ENCODE results near the gene BPTF. TPM values are rescaled to one million over a fixed set of nuclear protein-coding genes. Genes with fewer than 3 reads are reported as not detected.

Gene BPTF
- total and polyA plus RNA-seq, 2 of the 13 experiments (the other 11 are each of a cell fraction or from before 2014, with no cell fraction given) = 43.5 to 66.1 TPM

DNA sequence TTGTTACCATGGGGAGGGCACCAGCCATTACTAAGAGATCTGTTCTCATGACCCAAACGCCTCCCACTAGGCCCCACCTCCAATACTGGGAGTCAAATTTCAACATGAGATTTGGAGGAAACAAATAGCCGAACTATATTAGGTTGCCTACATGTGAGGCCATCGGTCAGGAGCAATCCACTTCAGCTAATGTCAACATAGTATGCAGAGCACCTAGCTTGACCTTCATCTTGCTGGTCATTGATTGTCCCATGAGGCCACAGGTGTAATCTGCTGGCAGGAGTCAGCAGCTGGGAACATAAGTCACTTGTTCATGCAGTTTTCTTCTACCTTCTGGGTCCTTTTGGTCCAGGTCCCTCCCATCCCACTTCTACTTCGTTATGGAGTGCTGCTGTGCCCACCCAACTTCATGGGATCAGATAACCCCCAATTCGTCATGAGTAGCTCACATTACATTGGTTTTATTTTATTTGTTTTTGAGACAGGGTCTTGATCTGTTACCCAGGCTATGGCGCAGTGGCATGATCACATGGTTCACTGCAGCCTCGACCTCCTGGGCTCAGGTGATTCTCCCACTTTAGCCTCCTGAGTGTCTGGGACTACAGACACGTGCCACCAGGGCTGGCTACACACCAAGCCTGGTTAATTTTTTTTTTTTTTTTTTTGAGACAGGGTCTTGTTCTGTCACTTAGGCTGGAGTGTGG lies 204.4 kb downstream of the BPTF start (continued):
- TF ChIP-seq SIX4 (CRISPR knock-in tag; IDR thresholded peaks at IDR 0.05) (peak; percentile 98), ZNF652 (CRISPR knock-in tag; IDR thresholded peaks at IDR 0.05; ENCODE audit: borderline replicate concordance, low read depth) (peak; percentile 52; the same call in 1 of the 2 replicates), REPIN1 (CRISPR knock-in tag; IDR thresholded peaks at IDR 0.05; ENCODE audit: borderline replicate concordance, low read depth) (peak; percentile 89), ZNF749 (CRISPR knock-in tag; IDR thresholded peaks at IDR 0.05; ENCODE audit: borderline replicate concordance) (no peak), POLR2A (IDR thresholded peaks at IDR 0.05; ENCODE audit: insufficient read depth in 1 of 2, low read depth in 2 of 2, low read length in 2 of 2) (peak; percentile 44 to 61; a peak in 3 of 4 replicates), ARNT2 (CRISPR knock-in tag; IDR thresholded peaks at IDR 0.05; ENCODE audit: low read depth) (0 out of 2 replicates have a peak, but pooled peaks have one; percentile 16), SMARCC2 (IDR thresholded peaks at IDR 0.05) (no peak), ZNF775 (CRISPR knock-in tag; IDR thresholded peaks at IDR 0.05; ENCODE audit: borderline replicate concordance) (no peak), KDM1A (CRISPR knock-in tag; IDR thresholded peaks at IDR 0.05) (peak; percentile 77; the same call in 1 of the 2 replicates), MTA3 (CRISPR knock-in tag; IDR thresholded peaks at IDR 0.05) (no peak), FOXO1 (CRISPR knock-in tag; IDR thresholded peaks at IDR 0.05) (peak; percentile 78; the same call in 1 of the 2 replicates), ZSCAN25 (CRISPR knock-in tag; IDR thresholded peaks at IDR 0.05) (no peak), ZNF251 (CRISPR knock-in tag; IDR thresholded peaks at IDR 0.05) (no peak), ZNF30 (CRISPR knock-in tag; IDR thresholded peaks at IDR 0.05) (no peak), ZNF17 (CRISPR knock-in tag; IDR thresholded peaks at IDR 0.05) (no peak), TMF1 (CRISPR knock-in tag; IDR thresholded peaks at IDR 0.05; ENCODE audit: low read depth) (0 out of 2 replicates have a peak, but pooled peaks have one; percentile 41), ZKSCAN8 (CRISPR knock-in tag; IDR thresholded peaks at IDR 0.05; ENCODE audit: borderline replicate concordance) (peak; percentile 87; the same call in 1 of the 2 replicates), ZNF205 (CRISPR knock-in tag; IDR thresholded peaks at IDR 0.05) (peak; percentile 71; the same call in 1 of the 2 replicates), ZFP36 (IDR thresholded peaks at IDR 0.05; ENCODE audit: borderline replicate concordance, low read depth, low read length, partially characterized antibody) (no peak), NR2F6 (IDR thresholded peaks at IDR 0.05) (peak; percentile 89), NR2F6 (CRISPR knock-in tag; IDR thresholded peaks at IDR 0.05) (peak; percentile 95), GLI4 (CRISPR knock-in tag; IDR thresholded peaks at IDR 0.05; ENCODE audit: borderline replicate concordance) (no peak), JUN (CRISPR knock-in tag; IDR thresholded peaks at IDR 0.05) (0 out of 2 replicates have a peak, but pooled peaks have one; percentile 68), PRMT3 (CRISPR knock-in tag; IDR thresholded peaks at IDR 0.05; ENCODE audit: borderline replicate concordance, low read depth) (no peak)
- TF ChIP-seq, protein P1, sequence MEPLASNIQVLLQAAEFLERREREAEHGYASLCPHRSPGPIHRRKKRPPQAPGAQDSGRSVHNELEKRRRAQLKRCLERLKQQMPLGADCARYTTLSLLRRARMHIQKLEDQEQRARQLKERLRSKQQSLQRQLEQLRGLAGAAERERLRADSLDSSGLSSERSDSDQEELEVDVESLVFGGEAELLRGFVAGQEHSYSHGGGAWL (CRISPR knock-in tag; IDR thresholded peaks at IDR 0.05) = no peak
- TF ChIP-seq, protein P2, sequence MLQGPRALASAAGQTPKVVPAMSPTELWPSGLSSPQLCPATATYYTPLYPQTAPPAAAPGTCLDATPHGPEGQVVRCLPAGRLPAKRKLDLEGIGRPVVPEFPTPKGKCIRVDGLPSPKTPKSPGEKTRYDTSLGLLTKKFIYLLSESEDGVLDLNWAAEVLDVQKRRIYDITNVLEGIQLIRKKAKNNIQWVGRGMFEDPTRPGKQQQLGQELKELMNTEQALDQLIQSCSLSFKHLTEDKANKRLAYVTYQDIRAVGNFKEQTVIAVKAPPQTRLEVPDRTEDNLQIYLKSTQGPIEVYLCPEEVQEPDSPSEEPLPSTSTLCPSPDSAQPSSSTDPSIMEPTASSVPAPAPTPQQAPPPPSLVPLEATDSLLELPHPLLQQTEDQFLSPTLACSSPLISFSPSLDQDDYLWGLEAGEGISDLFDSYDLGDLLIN (CRISPR knock-in tag; IDR thresholded peaks at IDR 0.05; ENCODE audit: borderline replicate concordance) = no peak
- TF ChIP-seq, protein P3, sequence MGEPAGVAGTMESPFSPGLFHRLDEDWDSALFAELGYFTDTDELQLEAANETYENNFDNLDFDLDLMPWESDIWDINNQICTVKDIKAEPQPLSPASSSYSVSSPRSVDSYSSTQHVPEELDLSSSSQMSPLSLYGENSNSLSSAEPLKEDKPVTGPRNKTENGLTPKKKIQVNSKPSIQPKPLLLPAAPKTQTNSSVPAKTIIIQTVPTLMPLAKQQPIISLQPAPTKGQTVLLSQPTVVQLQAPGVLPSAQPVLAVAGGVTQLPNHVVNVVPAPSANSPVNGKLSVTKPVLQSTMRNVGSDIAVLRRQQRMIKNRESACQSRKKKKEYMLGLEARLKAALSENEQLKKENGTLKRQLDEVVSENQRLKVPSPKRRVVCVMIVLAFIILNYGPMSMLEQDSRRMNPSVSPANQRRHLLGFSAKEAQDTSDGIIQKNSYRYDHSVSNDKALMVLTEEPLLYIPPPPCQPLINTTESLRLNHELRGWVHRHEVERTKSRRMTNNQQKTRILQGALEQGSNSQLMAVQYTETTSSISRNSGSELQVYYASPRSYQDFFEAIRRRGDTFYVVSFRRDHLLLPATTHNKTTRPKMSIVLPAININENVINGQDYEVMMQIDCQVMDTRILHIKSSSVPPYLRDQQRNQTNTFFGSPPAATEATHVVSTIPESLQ (CRISPR knock-in tag; conservative IDR thresholded peaks at IDR 0.05) = peak; percentile 81; the same call in 1 of the 2 replicates
- TF ChIP-seq, protein P4, sequence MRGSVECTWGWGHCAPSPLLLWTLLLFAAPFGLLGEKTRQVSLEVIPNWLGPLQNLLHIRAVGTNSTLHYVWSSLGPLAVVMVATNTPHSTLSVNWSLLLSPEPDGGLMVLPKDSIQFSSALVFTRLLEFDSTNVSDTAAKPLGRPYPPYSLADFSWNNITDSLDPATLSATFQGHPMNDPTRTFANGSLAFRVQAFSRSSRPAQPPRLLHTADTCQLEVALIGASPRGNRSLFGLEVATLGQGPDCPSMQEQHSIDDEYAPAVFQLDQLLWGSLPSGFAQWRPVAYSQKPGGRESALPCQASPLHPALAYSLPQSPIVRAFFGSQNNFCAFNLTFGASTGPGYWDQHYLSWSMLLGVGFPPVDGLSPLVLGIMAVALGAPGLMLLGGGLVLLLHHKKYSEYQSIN (CRISPR knock-in tag; IDR thresholded peaks at IDR 0.05; ENCODE audit: borderline replicate concordance) = no peak

All from HepG2 (cell line).